Stimulated activated CD8-positive, alpha-beta memory T cell treated with anti-CD3 and anti-CD28 coated beads, Interleukin-7, amount 100 ng/mL, for 4 hours (primary cell): Measurements from ENCODE around the gene IYD.
"Not testable (repeated sequence)": the region's sequence is repeated elsewhere in the genome, so short reads cannot be mapped to it uniquely, and the experiment has no call there.

Source experiments
- DNase-seq, 2 donors: peaks; one replicate each; pipeline ENCODE4 v3.0.0-alpha.2; 2020; ENCODE audit warnings: low read depth in 2 of 2

The IYD gene

GRCh38 chr6:150430815-150431214, 62.0 kb downstream of the IYD start:
- no peak for DNase-seq

DNA sequence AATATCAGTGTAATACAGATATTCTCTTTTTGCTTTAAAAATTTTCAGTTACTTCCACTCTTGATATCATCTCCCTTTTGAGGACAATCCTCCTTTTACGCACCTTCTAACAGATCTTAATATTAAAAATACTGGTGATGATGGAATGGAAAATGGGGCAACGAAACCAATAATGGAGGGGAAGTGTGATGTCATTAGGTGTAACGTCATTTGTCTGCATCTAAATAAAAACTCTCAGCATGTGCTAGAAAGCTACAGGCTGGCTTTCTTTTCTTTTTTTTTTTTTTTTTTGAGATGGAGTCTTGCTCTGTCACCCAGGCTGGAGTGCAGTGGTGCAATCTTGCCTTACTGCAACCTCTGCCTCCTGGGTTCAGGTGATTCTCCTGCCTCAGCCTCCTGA, 66.5 kb downstream of the IYD start:
- DNase-seq: no peak

GRCh38 chr6:150435832-150436231, 67.0 kb downstream of the IYD start:
- no peak for DNase-seq

GRCh38 chr6:150439373-150439772, 70.6 kb downstream of the IYD start:
- no peak for DNase-seq

GRCh38 chr6:150443621-150444020, 74.8 kb downstream of the IYD start:
- no peak for DNase-seq

DNA sequence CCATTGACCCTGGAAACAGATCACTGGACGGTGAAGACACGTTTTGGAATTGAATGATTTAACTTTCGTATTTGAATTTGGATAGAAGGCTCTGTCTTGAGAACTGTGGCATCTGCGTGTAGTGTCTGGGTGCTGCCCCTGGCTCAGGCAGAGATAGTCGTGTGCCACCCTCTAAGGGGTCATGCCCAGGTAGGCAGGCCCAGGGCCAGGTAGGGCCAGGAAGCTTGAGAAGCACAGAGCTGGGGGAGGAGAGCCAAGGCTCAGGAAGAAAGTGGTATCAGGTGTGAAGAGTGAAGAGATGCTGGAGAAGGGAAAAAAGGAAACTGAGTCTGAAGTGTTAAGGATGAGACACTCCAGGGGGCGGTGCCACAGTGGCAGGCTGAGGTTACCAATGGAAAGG, 75.5 kb downstream of the IYD start:
- DNase-seq: no peak

DNA sequence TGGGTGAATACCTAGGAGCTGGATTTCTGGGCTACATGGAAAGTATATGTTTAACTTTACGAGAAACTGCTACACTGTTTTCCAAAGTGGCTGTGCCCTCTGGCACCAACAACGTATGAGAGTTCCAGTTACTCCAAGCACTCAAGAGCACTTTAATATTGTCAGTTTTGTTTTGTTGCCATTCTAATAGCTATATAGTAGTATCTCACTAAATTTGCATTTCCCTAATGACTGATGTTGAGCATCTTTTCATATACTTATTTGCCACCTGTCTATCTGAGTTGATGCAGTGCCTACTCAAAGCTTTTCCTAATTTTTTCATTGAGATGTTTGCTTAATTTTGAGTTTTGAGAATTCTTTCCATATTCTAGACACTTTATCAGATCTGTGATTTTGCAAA, 76.7 kb downstream of the IYD start:
- DNase-seq: no peak

DNA sequence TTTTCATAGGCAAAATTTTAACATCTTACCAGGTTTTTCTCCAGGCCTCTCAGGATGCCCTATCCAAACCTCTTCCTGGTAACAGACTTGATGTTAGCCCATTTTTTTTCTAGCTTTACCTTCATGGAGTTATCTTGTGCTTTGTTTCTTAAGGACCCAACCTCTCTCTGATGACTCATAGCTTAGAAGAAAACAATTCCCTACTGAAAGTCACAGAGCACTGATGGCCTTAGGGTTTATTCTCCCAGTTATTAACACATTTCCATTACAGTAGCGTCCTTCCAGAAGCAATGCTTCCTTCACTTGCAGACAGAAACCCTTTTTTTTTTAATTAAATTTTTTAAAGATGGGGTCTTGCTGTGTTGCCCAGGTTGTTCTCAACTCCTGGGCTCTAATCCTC, 79.4 kb downstream of the IYD start:
- no peak for DNase-seq

DNA sequence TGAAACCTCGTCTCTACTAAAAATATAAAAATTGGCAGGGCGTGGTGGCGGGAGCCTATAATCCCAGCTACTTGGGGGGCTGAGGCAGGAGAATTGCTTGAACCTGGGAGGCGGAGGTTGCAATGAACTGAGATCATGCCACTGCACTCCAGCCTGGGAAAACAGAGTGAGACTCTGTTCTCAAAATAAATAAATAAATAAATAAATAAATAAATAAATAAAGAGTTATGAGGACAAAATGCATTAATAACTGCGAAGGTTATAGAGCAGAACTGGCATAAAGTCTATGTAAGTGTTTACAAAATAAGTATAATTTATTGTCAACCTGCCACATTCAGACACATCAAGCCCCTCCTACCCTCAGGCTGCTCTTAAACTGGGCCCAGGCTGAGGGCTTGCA, 80.2 kb downstream of the IYD start:
- not testable (repeated sequence) for DNase-seq

GRCh38 chr6:150450918-150451317, 82.1 kb downstream of the IYD start:
- DNase-seq: no peak

- DNase-seq: no peak
These were observed 83.1 kb downstream of the IYD start for GRCh38 chr6:150451807-150452427.

DNA sequence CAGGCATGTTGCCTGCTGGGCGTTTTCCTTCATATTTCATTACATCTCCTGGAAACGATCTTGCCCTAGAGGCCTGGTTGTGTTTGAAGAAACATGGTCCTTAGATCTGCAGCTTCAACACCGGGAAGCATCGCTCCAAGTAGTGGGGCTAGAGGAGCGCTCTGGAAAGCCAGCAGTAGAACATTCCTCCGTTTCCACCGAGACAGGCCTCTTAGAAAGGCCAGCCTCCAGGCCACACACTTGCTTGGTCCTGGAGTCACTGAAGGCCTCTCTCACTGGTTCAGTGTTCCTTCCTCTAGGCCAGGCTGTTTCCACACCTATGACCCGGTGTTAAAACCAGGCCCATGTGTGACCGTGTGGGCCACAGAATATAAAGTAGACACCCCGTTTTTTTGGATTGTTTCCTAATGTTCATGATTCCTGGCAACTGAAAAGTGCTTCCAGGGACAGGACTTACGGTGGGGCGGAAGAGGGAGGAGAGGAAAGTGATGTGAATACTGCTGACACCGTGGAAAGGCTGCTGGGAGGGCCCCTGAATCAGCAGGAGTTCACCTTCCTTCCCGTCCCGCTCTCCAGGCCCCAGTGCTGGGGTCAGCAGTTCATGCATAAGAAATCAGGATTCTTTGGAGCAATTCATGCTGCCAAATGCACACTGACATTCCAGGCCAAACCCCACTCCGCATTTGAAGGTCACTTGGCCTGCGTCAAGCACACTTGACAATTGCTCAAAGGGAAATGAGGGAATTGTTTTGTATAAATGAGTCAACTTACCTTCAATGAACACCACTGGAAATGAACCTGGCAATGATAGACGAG, 83.8 kb downstream of the IYD start:
- DNase-seq: no peak

- no peak for DNase-seq
These were observed 84.5 kb downstream of the IYD start for GRCh38 chr6:150453357-150453756.
